Measurements from ENCODE around the gene NPIPB4.
"Not testable (repeated sequence)": the region's sequence is repeated elsewhere in the genome, so short reads cannot be mapped to it uniquely, and the experiment has no call there.

NPIPB4 gene

DNA sequence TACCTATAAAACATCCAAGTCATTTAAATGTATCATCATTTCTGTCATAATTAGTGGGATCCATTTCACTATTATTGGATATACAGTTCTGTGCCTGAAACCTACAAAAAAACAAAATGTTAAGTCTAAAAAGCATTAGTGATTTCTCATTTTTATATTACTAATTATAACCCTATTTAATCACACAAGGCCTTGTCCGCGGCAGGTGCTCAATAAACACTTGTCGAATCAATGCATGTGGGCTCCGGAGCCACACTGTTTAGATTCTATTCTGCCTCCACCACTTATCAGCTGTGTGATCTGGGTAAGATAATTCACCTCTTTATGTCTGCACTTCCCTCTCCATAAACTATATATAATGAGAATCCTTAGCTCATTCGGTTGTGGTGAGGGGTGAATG lies at the start of gene NPIPB4:
Gene NPIPB4 (minus strand): TSS at position 101 of the 400 bp plus-strand sequence. CDS start 378 bp downstream, outside the sequence.
- not testable (repeated sequence) for ATAC-seq (ENCODE audit: low read depth); H3K27ac Mint-ChIP-seq; H3K4me3 Mint-ChIP-seq; H3K4me1 Mint-ChIP-seq; H3K36me3 Mint-ChIP-seq; H3K27me3 Mint-ChIP-seq; H3K9me3 Mint-ChIP-seq; DNase-seq (ENCODE audit: low spot score in 2 of 2)

DNA sequence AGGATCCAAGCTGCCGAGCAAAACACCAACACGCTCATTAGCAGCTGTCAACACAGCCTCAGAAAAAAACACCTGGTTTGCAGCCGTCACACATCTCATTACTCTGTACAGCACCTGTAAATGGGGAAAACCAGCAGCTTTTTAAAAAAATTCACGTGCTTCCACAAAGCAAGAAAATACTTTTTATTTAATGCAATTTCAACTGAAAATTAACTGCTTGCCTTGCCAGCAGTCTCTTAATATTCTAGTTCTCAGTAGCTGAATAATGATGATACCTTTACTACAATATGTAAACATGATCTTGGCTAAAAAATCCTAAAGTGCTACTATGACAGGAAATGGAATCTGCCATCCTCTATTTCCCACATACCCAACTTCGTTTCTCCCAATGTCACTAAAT lies 41.4 kb upstream of the NPIPB4 start:
- not testable (repeated sequence) for H3K27ac Mint-ChIP-seq; H3K9me3 Mint-ChIP-seq; DNase-seq (ENCODE audit: low spot score in 2 of 2); H3K27me3 Mint-ChIP-seq; ATAC-seq (ENCODE audit: low read depth); H3K4me3 Mint-ChIP-seq; H3K36me3 Mint-ChIP-seq; H3K4me1 Mint-ChIP-seq

DNA sequence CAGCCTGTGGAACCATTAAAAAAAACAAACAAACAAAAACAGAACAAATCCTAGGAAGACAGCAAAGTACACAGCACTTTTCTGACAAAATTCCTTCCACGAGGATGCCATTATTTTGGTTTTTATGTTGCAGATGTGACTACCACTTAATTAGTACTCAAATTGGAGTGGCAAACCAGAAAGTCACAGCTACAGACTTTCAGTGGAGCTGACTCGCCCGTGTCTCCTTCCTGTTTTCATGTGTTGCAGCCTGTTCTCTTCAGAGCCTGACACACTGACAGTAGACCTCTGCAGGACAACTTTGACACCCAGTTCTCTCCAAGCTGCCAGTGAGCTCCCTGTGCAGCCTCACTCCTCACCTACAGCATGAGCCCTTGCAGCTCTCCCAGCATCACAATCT lies 24.4 kb upstream of the NPIPB4 start:
- not testable (repeated sequence) for H3K27me3 Mint-ChIP-seq; H3K9me3 Mint-ChIP-seq; H3K4me1 Mint-ChIP-seq; H3K36me3 Mint-ChIP-seq; H3K27ac Mint-ChIP-seq; ATAC-seq (ENCODE audit: low read depth); H3K4me3 Mint-ChIP-seq
- peak; percentile 14 to 18 for DNase-seq (ENCODE audit: low spot score in 2 of 2)

DNA sequence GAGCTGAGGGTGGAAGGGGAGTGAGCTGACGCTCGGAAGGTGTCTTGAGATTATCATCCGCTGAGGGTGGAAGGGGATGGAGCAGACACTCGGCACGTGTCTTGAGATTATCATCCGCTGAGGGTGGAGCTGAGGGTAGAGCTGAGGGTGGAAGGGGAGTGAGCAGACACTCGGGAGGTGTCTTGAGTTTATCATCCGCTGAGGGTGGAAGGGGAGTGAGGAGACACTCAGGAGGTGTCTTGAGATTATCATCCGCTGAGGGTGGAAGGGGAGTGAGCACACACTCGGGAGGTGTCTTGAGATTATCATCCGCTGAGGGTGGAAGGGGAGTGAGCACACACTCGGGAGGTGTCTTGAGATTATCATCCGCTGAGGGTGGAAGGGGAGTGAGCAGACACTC lies 20.4 kb downstream of the NPIPB4 start:
- not testable (repeated sequence) for H3K9me3 Mint-ChIP-seq; H3K4me3 Mint-ChIP-seq; DNase-seq (ENCODE audit: low spot score in 2 of 2); H3K27ac Mint-ChIP-seq; H3K27me3 Mint-ChIP-seq; H3K36me3 Mint-ChIP-seq; ATAC-seq (ENCODE audit: low read depth); H3K4me1 Mint-ChIP-seq

DNA sequence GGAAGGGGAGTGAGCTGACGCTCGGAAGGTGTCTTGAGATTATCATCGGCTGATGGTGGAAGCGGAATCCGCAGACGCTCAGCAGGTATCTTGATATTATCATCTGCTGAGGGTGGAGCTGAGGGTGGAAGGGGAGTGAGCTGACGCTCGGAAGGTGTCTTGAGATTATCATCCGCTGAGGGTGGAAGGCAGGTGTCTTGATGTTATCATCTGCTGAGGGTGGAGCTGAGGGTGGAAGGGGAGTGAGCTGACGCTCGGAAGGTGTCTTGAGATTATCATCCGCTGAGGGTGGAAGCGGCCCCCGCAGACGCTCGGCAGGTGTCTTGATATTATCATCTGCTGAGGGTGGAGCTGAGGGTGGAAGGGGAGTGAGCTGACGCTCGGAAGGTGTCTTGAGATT lies 21.2 kb downstream of the NPIPB4 start:
- DNase-seq (ENCODE audit: low spot score in 2 of 2); H3K27me3 Mint-ChIP-seq; H3K27ac Mint-ChIP-seq; ATAC-seq (ENCODE audit: low read depth); H3K4me1 Mint-ChIP-seq; H3K36me3 Mint-ChIP-seq; H3K9me3 Mint-ChIP-seq: not testable (repeated sequence)
- H3K4me3 Mint-ChIP-seq = peak overlapping the region; percentile 54

DNA sequence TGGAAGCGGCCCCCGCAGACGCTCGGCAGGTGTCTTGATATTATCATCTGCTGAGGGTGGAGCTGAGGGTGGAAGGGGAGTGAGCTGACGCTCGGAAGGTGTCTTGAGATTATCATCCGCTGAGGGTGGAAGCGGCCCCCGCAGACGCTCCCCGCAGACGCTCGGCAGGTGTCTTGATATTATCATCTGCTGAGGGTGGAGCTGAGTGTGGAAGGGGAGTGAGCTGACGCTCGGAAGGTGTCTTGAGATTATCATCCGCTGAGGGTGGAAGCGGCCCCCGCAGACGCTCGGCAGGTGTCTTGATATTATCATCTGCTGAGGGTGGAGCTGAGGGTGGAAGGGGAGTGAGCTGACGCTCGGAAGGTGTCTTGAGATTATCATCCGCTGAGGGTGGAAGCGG lies 21.8 kb downstream of the NPIPB4 start:
- not testable (repeated sequence) for DNase-seq (ENCODE audit: low spot score in 2 of 2); ATAC-seq (ENCODE audit: low read depth); H3K9me3 Mint-ChIP-seq; H3K4me3 Mint-ChIP-seq; H3K4me1 Mint-ChIP-seq; H3K27ac Mint-ChIP-seq; H3K27me3 Mint-ChIP-seq; H3K36me3 Mint-ChIP-seq

DNA sequence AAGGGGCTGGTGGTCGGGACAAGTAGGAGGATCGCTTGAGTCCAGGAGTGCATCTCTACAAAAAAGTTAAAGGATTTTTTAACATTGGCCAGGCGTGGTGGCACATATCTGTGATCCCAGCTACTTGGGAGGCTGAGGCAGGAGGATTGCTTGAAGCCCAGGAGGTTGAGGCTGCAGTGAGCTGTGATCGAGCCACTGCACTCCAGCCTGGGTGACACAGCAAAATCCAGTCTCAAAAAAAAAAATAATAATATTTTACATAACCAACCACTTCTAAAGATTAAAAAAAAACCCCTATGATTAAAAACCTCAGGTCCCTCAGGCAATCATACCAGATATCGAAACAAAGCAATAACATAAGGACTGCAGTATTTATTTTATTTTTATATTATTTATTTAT lies 23.3 kb downstream of the NPIPB4 start:
- not testable (repeated sequence) for H3K27ac Mint-ChIP-seq; H3K36me3 Mint-ChIP-seq; H3K27me3 Mint-ChIP-seq; H3K4me3 Mint-ChIP-seq; H3K4me1 Mint-ChIP-seq; DNase-seq (ENCODE audit: low spot score in 2 of 2); H3K9me3 Mint-ChIP-seq; ATAC-seq (ENCODE audit: low read depth)

DNA sequence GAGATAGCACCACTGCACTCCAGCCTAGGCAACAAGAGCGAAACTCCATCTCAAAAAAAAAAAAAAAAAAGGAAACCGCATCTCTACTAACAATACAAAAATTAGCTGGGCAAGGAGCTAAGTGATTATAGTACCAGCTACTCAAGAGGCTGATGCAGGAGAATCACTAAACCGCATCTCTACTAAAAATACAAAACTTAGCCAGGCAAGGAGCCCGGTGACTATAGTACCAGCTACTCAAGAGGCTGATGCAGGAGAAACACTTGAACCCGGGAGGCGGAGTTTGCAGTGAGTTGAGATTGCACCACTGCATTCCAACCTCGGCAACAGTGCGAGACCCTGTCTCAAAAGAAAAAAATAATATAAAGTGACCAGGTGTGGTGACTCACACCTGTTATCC lies 27.6 kb downstream of the NPIPB4 start:
- ATAC-seq (ENCODE audit: low read depth); H3K9me3 Mint-ChIP-seq; H3K27ac Mint-ChIP-seq; H3K4me1 Mint-ChIP-seq; H3K27me3 Mint-ChIP-seq; DNase-seq (ENCODE audit: low spot score in 2 of 2); H3K36me3 Mint-ChIP-seq; H3K4me3 Mint-ChIP-seq: not testable (repeated sequence)

DNA sequence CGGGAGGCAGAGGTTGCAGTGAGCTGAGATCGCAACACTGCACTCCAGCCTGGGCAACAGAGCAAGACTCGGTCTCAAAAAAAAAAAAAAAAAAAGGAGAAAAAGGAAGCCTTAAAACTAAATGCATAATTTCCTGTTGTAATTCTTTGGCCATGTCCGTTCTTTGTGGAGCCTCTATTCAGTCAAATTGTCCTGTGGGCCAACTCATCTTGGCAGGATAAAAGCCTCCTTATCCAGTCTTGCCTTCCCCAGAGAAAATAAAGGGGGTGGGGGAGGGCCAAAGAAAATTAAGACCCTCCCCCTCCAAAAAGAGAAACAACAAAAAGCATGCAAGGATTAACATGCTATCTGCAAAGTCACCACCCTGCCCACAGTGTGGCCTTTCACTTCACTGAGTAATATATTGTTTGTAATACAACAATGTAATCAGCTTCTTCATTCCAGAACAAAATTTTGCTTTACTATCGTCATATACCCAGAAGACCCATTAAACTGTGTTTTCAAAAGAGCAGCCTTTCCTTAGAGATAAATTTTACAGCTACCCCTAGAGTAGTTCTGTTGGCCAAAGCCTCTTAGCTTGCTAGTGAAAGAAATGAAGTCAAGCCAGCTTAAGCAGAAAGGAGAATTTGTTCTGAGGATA lies 31.4 kb downstream of the NPIPB4 start:
- not testable (repeated sequence) for H3K4me1 Mint-ChIP-seq; H3K4me3 Mint-ChIP-seq; DNase-seq (ENCODE audit: low spot score in 2 of 2); ATAC-seq (ENCODE audit: low read depth); H3K9me3 Mint-ChIP-seq; H3K27ac Mint-ChIP-seq; H3K36me3 Mint-ChIP-seq; H3K27me3 Mint-ChIP-seq

DNA sequence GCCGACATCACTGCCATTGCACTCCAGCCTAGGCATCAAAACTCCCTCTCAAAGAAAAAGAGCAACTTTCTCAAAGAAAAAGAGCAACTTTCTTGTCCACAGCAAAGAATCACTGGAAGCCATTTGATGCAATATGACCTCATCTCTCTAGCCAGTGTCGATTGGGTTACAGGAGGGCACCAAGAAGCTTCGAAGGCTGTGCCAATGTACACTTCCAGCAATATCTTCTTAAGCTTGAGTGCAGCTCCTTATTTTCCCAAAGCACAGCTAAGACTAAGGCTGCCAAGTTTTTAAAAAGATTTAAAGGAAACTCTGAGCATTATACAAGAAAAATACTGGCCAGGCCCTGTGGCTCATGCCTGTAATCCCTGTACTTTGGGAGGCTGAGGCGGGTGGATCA lies 32.0 kb downstream of the NPIPB4 start:
- not testable (repeated sequence) for H3K4me3 Mint-ChIP-seq; H3K27ac Mint-ChIP-seq; H3K36me3 Mint-ChIP-seq; H3K9me3 Mint-ChIP-seq; ATAC-seq (ENCODE audit: low read depth); DNase-seq (ENCODE audit: low spot score in 2 of 2); H3K4me1 Mint-ChIP-seq; H3K27me3 Mint-ChIP-seq

DNA sequence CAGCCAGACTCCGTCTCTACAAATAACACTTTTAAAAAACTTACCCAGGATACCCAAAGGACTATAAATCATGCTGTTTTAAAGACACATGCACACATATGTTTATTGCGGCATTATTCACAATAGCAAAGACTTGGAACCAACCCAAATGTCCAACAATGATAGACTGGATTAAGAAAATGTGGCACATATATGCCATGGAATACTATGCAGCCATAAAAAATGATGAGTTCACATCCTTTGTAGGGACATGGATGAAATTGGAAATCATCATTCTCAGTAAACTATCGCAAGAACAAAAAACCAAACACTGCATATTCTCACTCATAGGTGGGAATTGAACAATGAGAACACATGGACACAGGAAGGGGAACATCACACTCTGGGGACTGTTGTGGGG lies 34.3 kb downstream of the NPIPB4 start:
- not testable (repeated sequence) for DNase-seq (ENCODE audit: low spot score in 2 of 2); H3K4me3 Mint-ChIP-seq; ATAC-seq (ENCODE audit: low read depth); H3K27ac Mint-ChIP-seq; H3K36me3 Mint-ChIP-seq; H3K9me3 Mint-ChIP-seq; H3K27me3 Mint-ChIP-seq
- peaks cover 10% of the 10 kb centered on the region for H3K4me1 Mint-ChIP-seq

DNA sequence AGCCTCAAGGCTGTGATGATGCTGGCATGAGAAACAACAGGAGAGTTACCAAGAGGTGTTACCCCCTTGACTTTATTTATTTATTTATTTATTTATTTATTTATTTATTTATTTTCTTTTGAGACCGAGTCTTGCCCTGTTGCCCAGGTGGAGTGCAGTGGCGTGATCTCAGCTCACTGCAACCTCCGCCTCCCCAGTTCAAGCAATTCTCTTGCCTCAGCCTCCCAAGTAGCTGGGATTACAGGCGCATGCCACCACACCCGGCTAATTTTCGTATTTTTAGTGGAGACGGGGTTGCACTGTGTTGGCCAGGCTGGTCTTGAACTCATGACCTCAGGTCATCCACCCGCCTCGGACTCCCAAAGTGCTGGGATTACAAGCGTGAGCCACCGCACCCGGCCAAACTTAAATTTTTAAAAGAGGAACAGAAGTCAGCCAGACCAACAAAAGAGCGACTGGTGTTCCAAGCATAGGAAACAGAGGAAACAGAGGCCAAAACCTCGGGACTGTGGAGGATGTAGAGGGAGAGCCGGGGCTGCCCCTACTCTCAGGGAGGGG lies 36.6 kb downstream of the NPIPB4 start:
- DNase-seq (ENCODE audit: low spot score in 2 of 2); H3K9me3 Mint-ChIP-seq: not testable (repeated sequence)

DNA sequence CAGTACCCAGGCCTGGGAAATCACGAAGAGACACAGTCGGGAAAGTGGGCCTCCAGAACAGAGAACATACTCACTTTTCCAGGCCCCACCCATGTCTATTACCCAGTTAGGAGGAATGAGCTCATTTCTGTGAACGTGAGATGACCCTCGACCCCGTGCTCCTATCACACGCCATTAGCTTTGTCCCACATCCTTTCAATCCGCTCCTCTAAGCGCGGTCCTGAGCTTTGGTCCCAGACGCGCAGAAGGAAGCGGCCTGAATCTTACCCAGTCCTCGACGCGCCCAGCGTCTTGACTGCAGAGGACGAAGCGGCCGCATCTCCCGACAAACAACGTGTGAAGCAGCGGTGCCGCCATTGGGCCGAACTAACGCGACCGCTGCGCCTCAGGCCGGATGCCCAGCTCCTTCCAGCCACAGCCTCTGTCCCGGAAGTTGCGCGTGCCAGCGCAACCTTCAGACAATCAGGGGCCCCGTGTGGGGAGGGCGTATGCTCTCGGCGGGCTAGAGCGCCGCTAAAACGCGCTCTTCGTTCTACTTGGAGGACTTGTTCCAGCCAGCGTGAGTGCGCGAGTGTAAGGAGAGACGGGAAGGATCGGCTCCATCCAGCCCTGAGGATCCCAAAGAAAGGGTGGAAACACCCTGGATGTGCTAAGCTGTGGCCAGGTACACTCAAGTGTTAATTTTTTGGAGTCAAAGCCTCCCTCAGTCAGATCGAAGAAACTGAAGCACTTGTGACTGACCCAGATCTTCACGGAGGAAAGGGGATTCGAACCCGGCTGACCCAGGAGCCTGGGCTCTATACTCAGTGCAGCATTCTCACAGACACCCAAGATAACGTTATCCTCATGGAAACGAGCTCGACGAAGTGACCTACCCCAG lies 37.3 kb downstream of the NPIPB4 start:
- DNase-seq (ENCODE audit: low spot score in 2 of 2) = peak; percentile 45 to 60
- Mint-ChIP-seq H3K27ac (peak overlapping the region; percentile 93), H3K4me3 (peak overlapping the region; percentile 89), H3K4me1 (peaks cover 10% of the 10 kb centered on the region)
- ATAC-seq (ENCODE audit: low read depth) = peak; percentile 94
- not testable (repeated sequence) for H3K27me3 Mint-ChIP-seq, H3K9me3 Mint-ChIP-seq, H3K36me3 Mint-ChIP-seq

More for the DNA sequence above, 36.6 kb downstream of the NPIPB4 start:
- H3K4me3 Mint-ChIP-seq = peak overlapping the region; percentile 89
- not testable (repeated sequence) for H3K36me3 Mint-ChIP-seq; H3K27me3 Mint-ChIP-seq; ATAC-seq (ENCODE audit: low read depth)
- peak overlapping the region; percentile 93 for H3K27ac Mint-ChIP-seq
- H3K4me1 Mint-ChIP-seq = peaks cover 10% of the 10 kb centered on the region

DNA sequence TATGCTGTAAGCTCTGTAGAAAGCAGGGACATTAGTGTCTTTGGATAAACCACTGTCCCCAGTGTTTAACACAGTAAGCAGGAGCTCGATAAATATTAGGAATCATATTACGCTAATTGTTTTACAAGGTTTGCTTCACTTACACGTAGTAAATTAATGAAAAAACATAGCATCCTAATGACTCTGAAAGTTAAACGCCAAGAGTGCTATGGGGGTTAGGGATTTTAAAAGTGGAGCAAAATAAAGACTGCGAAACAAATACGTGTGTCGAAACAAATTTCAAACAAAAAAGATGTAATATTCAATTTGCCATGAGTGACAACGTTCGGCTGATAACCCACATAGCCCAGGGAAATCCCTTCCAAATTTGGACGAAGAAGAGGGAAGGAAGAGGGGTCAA lies 37.9 kb downstream of the NPIPB4 start:
- DNase-seq (ENCODE audit: low spot score in 2 of 2); H3K9me3 Mint-ChIP-seq; ATAC-seq (ENCODE audit: low read depth); H3K27me3 Mint-ChIP-seq; H3K36me3 Mint-ChIP-seq: not testable (repeated sequence)
- peak overlapping the region; percentile 93 for H3K27ac Mint-ChIP-seq
- peak overlapping the region; percentile 89 for H3K4me3 Mint-ChIP-seq
- H3K4me1 Mint-ChIP-seq = peaks cover 10% of the 10 kb centered on the region
